IPS-NIHi11 (cell line): ENCODE results near the gene IL6ST.

ENCODE experiments used
- DNase-seq: peaks from one replicate; pipeline ENCODE4 v3.0.0; 2012; ENCODE audit warnings: mixed read lengths, low spot score

The IL6ST gene

GRCh38 chr5:55896238-55896637, 98.5 kb downstream of the IL6ST start:
- no peak for DNase-seq

GRCh38 chr5:55895346-55895745, 99.4 kb downstream of the IL6ST start:
- no peak for DNase-seq

- no peak for DNase-seq
These were observed 100.6 kb downstream of the IL6ST start for GRCh38 chr5:55894135-55894534.

- DNase-seq: no peak
These were observed 102.3 kb downstream of the IL6ST start for GRCh38 chr5:55892479-55892878.

GRCh38 chr5:55888205-55888604, 106.6 kb downstream of the IL6ST start:
- no peak for DNase-seq

- DNase-seq: no peak
These were observed 109.4 kb downstream of the IL6ST start for GRCh38 chr5:55885359-55885758.
